ENCODE data around the gene TACC2. TPM values are rescaled to one million over a fixed set of nuclear protein-coding genes. Genes with fewer than 3 reads are reported as not detected.

The TACC2 gene
- total and polyA plus RNA-seq, 9 of the 15 experiments (the other 6 are each of a cell fraction or from before 2014, with no cell fraction given): under 0.01 to 0.35 (median 0.03) TPM; not detected in 6

DNA sequence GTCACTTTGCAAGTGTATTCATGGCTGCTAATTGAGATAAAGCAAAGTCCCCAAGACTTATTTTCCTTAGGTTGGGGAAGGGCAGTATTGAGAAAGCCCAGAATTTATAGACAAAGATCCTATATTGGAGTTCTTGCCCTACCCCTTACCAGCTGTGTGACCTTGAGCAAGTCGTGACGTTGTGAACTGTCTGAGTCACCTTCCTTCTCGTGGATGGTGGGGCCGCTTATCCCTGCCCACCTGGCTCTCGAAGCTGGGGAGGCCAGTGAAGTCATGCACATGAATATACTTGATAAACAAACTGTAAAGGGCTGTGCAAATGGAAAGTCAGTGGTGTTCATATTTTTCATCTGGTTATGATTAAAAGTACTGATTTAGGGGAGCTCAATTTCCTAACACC, 127.4 kb downstream of the TACC2 start:
- TF ChIP-seq HNRNPL (IDR thresholded peaks at IDR 0.05; ENCODE audit: low read depth, low read length) (no peak), RFX7 (CRISPR knock-in tag; IDR thresholded peaks at IDR 0.05) (no peak), CBFA2T2 (conservative IDR thresholded peaks at IDR 0.05) (0 out of 2 replicates have a peak, but pooled peaks have one; percentile 10), CBFA2T3 (IDR thresholded peaks at IDR 0.05) (peak; percentile 29), POLR3A (IDR thresholded peaks at IDR 0.05; ENCODE audit: borderline replicate concordance, extremely low read depth, insufficient read depth, insufficient read length) (no peak), NUFIP1 (IDR thresholded peaks at IDR 0.05; ENCODE audit: partially characterized antibody) (no peak), FOSL1 (tag; conservative IDR thresholded peaks at IDR 0.05) (peak; percentile 26; the same call in 1 of the 2 replicates)
- TF ChIP-seq, protein P1, sequence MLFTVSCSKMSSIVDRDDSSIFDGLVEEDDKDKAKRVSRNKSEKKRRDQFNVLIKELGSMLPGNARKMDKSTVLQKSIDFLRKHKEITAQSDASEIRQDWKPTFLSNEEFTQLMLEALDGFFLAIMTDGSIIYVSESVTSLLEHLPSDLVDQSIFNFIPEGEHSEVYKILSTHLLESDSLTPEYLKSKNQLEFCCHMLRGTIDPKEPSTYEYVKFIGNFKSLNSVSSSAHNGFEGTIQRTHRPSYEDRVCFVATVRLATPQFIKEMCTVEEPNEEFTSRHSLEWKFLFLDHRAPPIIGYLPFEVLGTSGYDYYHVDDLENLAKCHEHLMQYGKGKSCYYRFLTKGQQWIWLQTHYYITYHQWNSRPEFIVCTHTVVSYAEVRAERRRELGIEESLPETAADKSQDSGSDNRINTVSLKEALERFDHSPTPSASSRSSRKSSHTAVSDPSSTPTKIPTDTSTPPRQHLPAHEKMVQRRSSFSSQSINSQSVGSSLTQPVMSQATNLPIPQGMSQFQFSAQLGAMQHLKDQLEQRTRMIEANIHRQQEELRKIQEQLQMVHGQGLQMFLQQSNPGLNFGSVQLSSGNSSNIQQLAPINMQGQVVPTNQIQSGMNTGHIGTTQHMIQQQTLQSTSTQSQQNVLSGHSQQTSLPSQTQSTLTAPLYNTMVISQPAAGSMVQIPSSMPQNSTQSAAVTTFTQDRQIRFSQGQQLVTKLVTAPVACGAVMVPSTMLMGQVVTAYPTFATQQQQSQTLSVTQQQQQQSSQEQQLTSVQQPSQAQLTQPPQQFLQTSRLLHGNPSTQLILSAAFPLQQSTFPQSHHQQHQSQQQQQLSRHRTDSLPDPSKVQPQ (CRISPR knock-in tag; IDR thresholded peaks at IDR 0.05; ENCODE audit: borderline replicate concordance): no peak
- ATAC-seq (no peak), DNase-seq (ENCODE audit: extremely low read depth in 1 of 4, low spot score in 3 of 4) (peak in 1 of 4 experiments; percentile 8), FAIRE-seq (no peak)
- Histone ChIP-seq H3K27ac (ENCODE audit: extremely low read depth, low read depth, low read length) (no peak overlapping the region), H3K79me2 (ENCODE audit: control insufficient read depth, insufficient read depth, low read length) (no peaks in the 10 kb centered on the region), H3K9me3 (replicated peaks; ENCODE audit: control insufficient read depth, insufficient read depth, low read depth, low read length) (no peaks in the 10 kb centered on the region), H4K20me1 (replicated peaks; ENCODE audit: control insufficient read depth, insufficient read depth, low read length) (no peaks in the 10 kb centered on the region; the same call in 1 of the 2 replicates), H3K4me3 (no peak overlapping the region), H3K4me2 (ENCODE audit: insufficient read depth, low read length) (no peak overlapping the region), H2AFZ (ENCODE audit: low read depth, low read length) (no peak overlapping the region), H3K9me1 (ENCODE audit: control insufficient read depth, insufficient read depth, low read length) (no peaks in the 10 kb centered on the region), H3K27me3 (ENCODE audit: control insufficient read depth in 2 of 2, insufficient read depth in 2 of 2, low read length in 2 of 2) (peaks cover 9 to 61% of the 10 kb centered on the region in 2 experiments; a peak in 4 of 5 replicates), H3K9ac (ENCODE audit: insufficient read depth in 1 of 2, low read depth in 2 of 2, low read length in 2 of 2) (no peak overlapping the region), H3K4me1 (replicated peaks in 1 of 2; ENCODE audit: control insufficient read depth in 2 of 2, insufficient read depth in 2 of 2, low read length in 2 of 2) (peaks cover 0 to 16% of the 10 kb centered on the region in 2 experiments; a peak in 2 of 5 replicates), H3K36me3 (ENCODE audit: control insufficient read depth, insufficient read depth, low read length) (no peaks in the 10 kb centered on the region)
- 0% methylated on average over 3 of the region's 5 CpGs for WGBS (ENCODE audit: insufficient coverage, low coverage, missing lambda C conversion rate)
- in situ Hi-C loops (cut with MboI) (no loop called here), intact Hi-C loops (cut with micrococcal nuclease) (loop anchor here (10.0 kb wide), 1 partner anchor 62 kb away; no protein-coding TSS in a partner anchor)
- CTCF ChIA-PET (ENCODE audit: low intra/inter-chr PET ratio): no interaction called here
- no TSS peak for BruUV-seq (replicated peaks)
- POLR2A ChIA-PET: no interaction called here
